GM23338 (cell line): ENCODE data around the gene FOXD4L1. TPM values are rescaled to one million over a fixed set of nuclear protein-coding genes. Genes with fewer than 3 reads are reported as not detected.
A peak's percentile ranks its signal among the peaks of the same experiment; 100 is the strongest.
"Not testable (repeated sequence)": the region's sequence is repeated elsewhere in the genome, so short reads cannot be mapped to it uniquely, and the experiment has no call there.

Experiments
- ATAC-seq: fragments of 200-7000 bp; cut with Tn5 transposase; 3 replicates; pipeline ENCODE4 v1.9.1; 2020
- DNase-seq: peaks from one replicate; pipeline ENCODE4 v3.0.0-alpha.2; 2015; ENCODE audit warnings: low spot score
- H2AFZ ChIP-seq: fragments of 200-600 bp; sonication (generic); 2 replicates; pipeline ENCODE4 v1.8.0; 2016; ENCODE audit warnings: antibody characterized with exemption, mild to moderate bottlenecking, moderate library complexity
- H3F3A ChIP-seq: fragments of 200-600 bp; sonication (generic); replicated peaks from 2 replicates; pipeline ENCODE4 v1.8.0; 2017; ENCODE audit warnings: antibody characterized with exemption, mixed run types, low read depth
- H3K27ac ChIP-seq: fragments of 200-600 bp; sonication (generic); 2 replicates; pipeline ENCODE4 v1.6.1; 2016; ENCODE audit warnings: low read depth
- H3K27me3 ChIP-seq: fragments of 200-600 bp; sonication (generic); 2 replicates; pipeline ENCODE4 v1.8.0; 2016; ENCODE audit warnings: mild to moderate bottlenecking, mixed run types, moderate library complexity; ENCODE audit not compliant: insufficient read depth
- H3K36me3 ChIP-seq: fragments of 200-600 bp; sonication (generic); 2 replicates; pipeline ENCODE4 v1.8.0; 2016; ENCODE audit warnings: mild to moderate bottlenecking; ENCODE audit not compliant: insufficient read depth
- H3K4me1 ChIP-seq: fragments of 200-600 bp; sonication (generic); 2 replicates; pipeline ENCODE4 v1.8.0; 2016; ENCODE audit warnings: mild to moderate bottlenecking, moderate library complexity; ENCODE audit not compliant: insufficient read depth
- H3K4me2 ChIP-seq: fragments of 200-600 bp; sonication (generic); 2 replicates; pipeline ENCODE4 v1.7.1; 2017; ENCODE audit warnings: mixed run types
- H3K4me3 ChIP-seq: fragments of 200-600 bp; sonication (generic); 2 replicates; pipeline ENCODE4 v1.6.1; 2016; ENCODE audit warnings: mixed run types
- H3K79me2 ChIP-seq: fragments of 200-600 bp; sonication (generic); replicated peaks from 2 replicates; pipeline ENCODE4 v1.8.0; 2017; ENCODE audit warnings: mild to moderate bottlenecking; ENCODE audit not compliant: insufficient read depth
- H3K9me2 ChIP-seq: fragments of 200-600 bp; sonication (generic); 2 replicates; pipeline ENCODE4 v1.8.0; 2017; ENCODE audit not compliant: insufficient read depth
- H4K20me1 ChIP-seq: fragments of 200-600 bp; sonication (generic); replicated peaks from 2 replicates; pipeline ENCODE4 v1.8.0; 2017; ENCODE audit warnings: mild to moderate bottlenecking; ENCODE audit not compliant: insufficient read depth
- H3K27ac Mint-ChIP-seq: 2 replicates; pipeline ENCODE4 v1.8.0; 2020; ENCODE audit warnings: inconsistent platforms, mild to moderate bottlenecking, moderate library complexity, mixed read lengths
- H3K27me3 Mint-ChIP-seq: 3 replicates; pipeline ENCODE4 v1.8.0; 2022; ENCODE audit warnings: low read depth, mild to moderate bottlenecking, moderate library complexity, mixed read lengths, inconsistent platforms; ENCODE audit not compliant: insufficient read depth, poor library complexity
- H3K36me3 Mint-ChIP-seq: 3 replicates; pipeline ENCODE4 v1.8.0; 2021; ENCODE audit warnings: low read depth, mild to moderate bottlenecking, inconsistent platforms, moderate library complexity, mixed read lengths
- H3K4me1 Mint-ChIP-seq: 3 replicates; pipeline ENCODE4 v1.8.0; 2020; ENCODE audit warnings: mild to moderate bottlenecking, inconsistent platforms, mixed read lengths
- H3K4me3 Mint-ChIP-seq: 3 replicates; pipeline ENCODE4 v1.8.0; 2021; ENCODE audit warnings: moderate library complexity, mild to moderate bottlenecking, inconsistent platforms, mixed read lengths
- H3K9me3 Mint-ChIP-seq: 3 replicates; pipeline ENCODE4 v1.8.0; 2020; ENCODE audit warnings: moderate library complexity, mild to moderate bottlenecking, inconsistent platforms, mixed read lengths
- EZH2 ChIP-seq: fragments of 200-600 bp; sonication (generic); IDR thresholded peaks from one replicate; pipeline ENCODE4 v1.8.0; 2017; ENCODE audit warnings: antibody characterized with exemption, mild to moderate bottlenecking, low read depth; ENCODE audit not compliant: unreplicated experiment
- EZH2phosphoT487 ChIP-seq: fragments of 200-600 bp; sonication (generic); IDR thresholded peaks from one replicate; pipeline ENCODE4 v1.8.1; 2018; ENCODE audit warnings: antibody characterized with exemption; ENCODE audit not compliant: unreplicated experiment
- polyA plus RNA-seq: library from polyadenylated mRNA; unstranded; fragments of >200 nt; fragmentation: Nextera tagmentation; extraction: Ambion mirVana; gene quantifications from 2 replicates; pipeline ENCODE4 v1.2.1, GENCODE V29; 2016
- total RNA-seq: library from RNA; depleted of rRNA; stranded (reverse); fragments of >200 nt; shearing (Covaris generic); gene quantifications from 2 replicates; pipeline ENCODE4 v1.2.3, GENCODE V29; 2014

FOXD4L1 gene
- total and polyA plus RNA-seq, 2 experiments from 2014 or later = not detected

DNA sequence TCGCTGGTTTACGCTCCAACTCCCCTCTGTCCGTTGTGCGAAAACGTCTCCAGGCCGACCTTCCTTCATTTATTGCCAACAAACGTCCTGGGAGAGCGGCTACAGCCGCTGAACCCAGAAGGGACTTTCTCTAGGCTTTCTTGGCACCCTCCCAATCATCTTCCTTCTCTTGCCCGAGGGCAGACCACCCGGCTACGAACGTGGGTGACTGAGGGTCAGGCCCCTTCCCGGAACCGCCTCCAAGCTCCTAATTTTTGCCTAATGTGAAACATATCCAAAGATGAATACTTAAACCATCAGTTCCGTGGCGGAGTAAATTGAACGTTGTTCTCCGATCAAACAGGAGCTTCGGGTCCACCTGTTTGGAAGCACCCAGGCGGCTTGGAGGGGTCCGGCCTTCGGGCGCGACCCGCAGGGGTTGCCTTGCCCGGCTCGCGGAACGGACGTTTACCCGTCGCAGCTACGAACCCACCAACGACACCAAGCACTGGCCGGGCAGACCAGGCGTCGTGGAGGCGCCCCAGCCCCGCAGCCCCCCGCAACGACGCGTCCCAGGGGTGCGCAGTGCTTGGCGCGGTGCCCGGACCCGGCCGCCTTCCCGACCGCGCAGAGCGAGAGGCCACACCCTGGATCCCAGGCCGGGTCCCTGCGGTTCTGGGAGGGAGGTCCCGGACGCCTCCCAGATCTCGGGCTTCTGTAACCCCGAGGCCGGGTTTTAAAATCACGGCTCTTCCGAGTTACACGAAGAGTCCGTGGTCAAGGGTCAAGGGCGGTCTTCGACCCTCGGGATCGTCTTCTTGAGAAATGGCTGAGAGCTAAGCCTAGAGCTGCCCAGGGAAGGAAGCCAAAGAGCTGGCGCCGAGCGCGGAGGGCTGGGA, 4.0 kb downstream of the FOXD4L1 start:
- H3F3A ChIP-seq, H3K9me3 Mint-ChIP-seq, H3K27ac Mint-ChIP-seq, H4K20me1 ChIP-seq, H3K27ac ChIP-seq, H3K79me2 ChIP-seq, H3K4me1 Mint-ChIP-seq, H3K36me3 Mint-ChIP-seq, H3K4me1 ChIP-seq, H3K9me2 ChIP-seq, H3K36me3 ChIP-seq, H2AFZ ChIP-seq: not testable (repeated sequence)
- peak; percentile 6 for DNase-seq
- Histone ChIP-seq H3K27me3 (peaks cover 92% of the 10 kb centered on the region), H3K4me3 (peak overlapping the region; percentile 40), H3K4me2 (peak overlapping the region; percentile 51; the same call in 1 of the 2 replicates)
- Mint-ChIP-seq H3K27me3 (peaks cover 64% of the 10 kb centered on the region), H3K4me3 (peak overlapping the region; percentile 60)
- ATAC-seq = peak; percentile 49
- TF ChIP-seq EZH2phosphoT487 = peak; percentile 66
- TF ChIP-seq EZH2 = peak; percentile 89

GRCh38 chr2:113503094-113504042, 4.9 kb downstream of the FOXD4L1 start:
- H3K27me3 Mint-ChIP-seq = peaks cover 62% of the 10 kb centered on the region
- not testable (repeated sequence) for H3K4me1 ChIP-seq, H3F3A ChIP-seq, H3K9me2 ChIP-seq, H3K27ac ChIP-seq, H3K79me2 ChIP-seq, H3K36me3 Mint-ChIP-seq, H3K9me3 Mint-ChIP-seq, H3K4me1 Mint-ChIP-seq, H3K36me3 ChIP-seq, H3K27ac Mint-ChIP-seq, H2AFZ ChIP-seq, H4K20me1 ChIP-seq
- Histone ChIP-seq H3K4me2 (peak overlapping the region; percentile 32; the same call in 1 of the 2 replicates), H3K4me3 (peak overlapping the region; percentile 40), H3K27me3 (peaks cover 93% of the 10 kb centered on the region)
- ATAC-seq = peak; percentile 74
- peak; percentile 52 for DNase-seq
- peak overlapping the region; percentile 60; the same call in 2 of the 3 replicates for H3K4me3 Mint-ChIP-seq
- TF ChIP-seq EZH2phosphoT487 (peak; percentile 46), EZH2 (peak; percentile 58)

DNA sequence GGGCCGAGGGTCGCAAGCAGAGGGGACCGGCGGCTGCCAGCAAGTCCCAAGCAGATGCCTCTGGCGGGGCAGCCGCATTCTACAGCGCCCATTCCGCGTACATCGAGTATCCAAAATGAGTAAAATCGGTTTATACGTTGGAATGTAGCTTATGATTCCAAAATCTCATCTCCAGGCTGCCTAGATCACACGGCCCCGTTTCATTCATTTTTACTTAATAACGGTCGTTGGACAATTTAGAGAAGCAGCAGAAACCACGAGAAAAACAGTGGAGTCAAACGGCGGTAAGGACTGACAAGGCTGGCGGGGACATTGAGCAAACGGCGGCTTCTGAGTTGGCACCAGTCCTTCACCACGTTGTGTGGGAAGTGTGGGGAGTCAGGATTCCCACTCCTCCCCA, 5.6 kb downstream of the FOXD4L1 start:
- H3K36me3 Mint-ChIP-seq, H3K4me1 ChIP-seq, H3K4me1 Mint-ChIP-seq, ATAC-seq, H3F3A ChIP-seq, H3K27ac ChIP-seq, H3K79me2 ChIP-seq, DNase-seq, H3K36me3 ChIP-seq, H3K27ac Mint-ChIP-seq, H4K20me1 ChIP-seq, H2AFZ ChIP-seq, H3K4me3 ChIP-seq, H3K9me2 ChIP-seq, H3K9me3 Mint-ChIP-seq: not testable (repeated sequence)
- peaks cover 56% of the 10 kb centered on the region for H3K27me3 Mint-ChIP-seq
- 0 out of 3 replicates have a peak overlapping the region, but pooled peaks have one; percentile 17 for H3K4me3 Mint-ChIP-seq
- 0 out of 2 replicates have a peak overlapping the region, but pooled peaks have one; percentile 43 for H3K4me2 ChIP-seq
- H3K27me3 ChIP-seq = peaks cover 93% of the 10 kb centered on the region
- TF ChIP-seq EZH2 (peak; percentile 91), EZH2phosphoT487 (peak; percentile 87)

DNA sequence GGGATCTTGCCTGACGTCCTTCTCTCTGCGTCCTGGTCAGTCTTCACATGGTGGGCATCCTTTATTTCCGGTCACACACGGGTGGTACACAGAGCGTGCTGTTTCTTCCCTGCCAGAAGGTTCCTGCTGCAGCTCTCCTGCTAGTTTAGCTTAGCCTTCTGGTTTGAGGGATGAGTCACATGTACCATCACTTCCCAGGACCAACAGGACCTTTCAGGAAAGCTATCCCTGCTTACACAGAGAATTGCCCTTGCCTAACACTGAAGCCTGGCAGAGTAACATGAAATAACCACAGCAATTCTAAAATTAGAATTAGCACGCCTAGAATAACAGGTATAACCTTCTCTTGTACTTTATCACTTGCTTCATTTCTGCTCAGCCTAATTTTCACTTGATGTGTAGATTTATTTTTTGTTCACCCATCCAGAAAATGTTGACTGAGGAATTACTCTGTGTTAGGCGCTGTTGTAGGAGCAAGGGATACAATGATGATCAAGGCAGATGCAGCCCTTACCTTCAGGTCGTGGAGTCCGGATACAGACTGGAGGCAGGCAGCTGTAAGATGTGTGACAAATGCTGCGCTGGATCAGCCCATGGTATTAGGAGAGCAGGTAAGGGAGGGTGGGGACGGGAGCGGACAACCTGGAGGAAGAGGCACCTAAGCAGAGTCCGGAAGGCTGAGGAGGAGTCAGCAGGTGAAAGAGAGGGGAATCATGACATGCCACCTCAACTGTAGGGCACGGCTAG, 9.1 kb downstream of the FOXD4L1 start:
- not testable (repeated sequence) for H2AFZ ChIP-seq, H3K36me3 Mint-ChIP-seq, H3K27ac ChIP-seq, H3F3A ChIP-seq, H3K79me2 ChIP-seq, H3K36me3 ChIP-seq, H3K4me1 Mint-ChIP-seq, DNase-seq, H3K27ac Mint-ChIP-seq, H3K4me1 ChIP-seq, H4K20me1 ChIP-seq, H3K4me2 ChIP-seq, H3K9me3 Mint-ChIP-seq, H3K9me2 ChIP-seq, H3K4me3 Mint-ChIP-seq, H3K4me3 ChIP-seq
- peaks cover 71% of the 10 kb centered on the region for H3K27me3 ChIP-seq
- peak; percentile 16; the same call in 2 of the 3 replicates for ATAC-seq
- peaks cover 30% of the 10 kb centered on the region for H3K27me3 Mint-ChIP-seq

- H2AFZ ChIP-seq, H4K20me1 ChIP-seq, H3K9me3 Mint-ChIP-seq, H3K27ac ChIP-seq, H3F3A ChIP-seq, H3K27ac Mint-ChIP-seq, H3K4me1 Mint-ChIP-seq, H3K4me3 Mint-ChIP-seq, H3K4me1 ChIP-seq, DNase-seq, H3K4me2 ChIP-seq, H3K36me3 ChIP-seq, H3K9me2 ChIP-seq, ATAC-seq, H3K4me3 ChIP-seq, H3K79me2 ChIP-seq, H3K36me3 Mint-ChIP-seq: not testable (repeated sequence)
- peaks cover 24% of the 10 kb centered on the region for H3K27me3 Mint-ChIP-seq
- peaks cover 65% of the 10 kb centered on the region for H3K27me3 ChIP-seq
Observed at GRCh38 chr2:113508187-113508586, 9.7 kb downstream of the FOXD4L1 start.
